IMR-90 (cell line): ENCODE results near the gene SPAG7. TPM values are rescaled to one million over a fixed set of nuclear protein-coding genes. Genes with fewer than 3 reads are reported as not detected.

Source experiments
- ATAC-seq: fragments of 200-7000 bp; cut with Tn5 transposase; 2 replicates; pipeline ENCODE4 v1.9.1; 2020; ENCODE audit warnings: low read depth, mild to moderate bottlenecking, moderate library complexity
- BruUV-seq: library from RNA; stranded (reverse); fragments of 400-500 nt; replicated peaks from 2 replicates; lab custom pipeline; 2021; lab: Mats Ljungman, UMichigan
- CTCF ChIA-PET: fragments of 300-600 bp; formaldehyde crosslinking; extraction: SDS; loops from one replicate; lab custom pipeline; 2021; ENCODE audit warnings: antibody characterized with exemption; lab: Yijun Ruan, JAX
- POLR2A ChIA-PET: fragments of 300-600 bp; sonication (Branson Sonifier 250); formaldehyde crosslinking; loops from one replicate; lab custom pipeline; 2022; ENCODE audit warnings: antibody characterized with exemption; ENCODE audit not compliant: unreplicated experiment; lab: Charles Lee
- DNase-seq: peaks from one replicate; pipeline ENCODE4 v3.0.0; 2013
- H2AFZ ChIP-seq: replicated peaks from 2 replicates; pipeline ENCODE3; 2013; ENCODE audit warnings: low read length, mild to moderate bottlenecking; ENCODE audit not compliant: poor library complexity
- H2AK5ac ChIP-seq: 2 replicates; pipeline ENCODE4 v1.6.1; 2013; ENCODE audit warnings: low read depth, low read length, inconsistent platforms
- H2AK9ac ChIP-seq: replicated peaks from 2 replicates; pipeline ENCODE3; 2013; ENCODE audit warnings: mild to moderate bottlenecking, low read depth, low read length, moderate library complexity; ENCODE audit not compliant: poor library complexity
- H2BK120ac ChIP-seq: 2 replicates; pipeline ENCODE4 v1.6.1; 2013; ENCODE audit warnings: low read depth, low read length, inconsistent platforms
- H2BK15ac ChIP-seq: 3 replicates; pipeline ENCODE4 v1.6.1; 2013; ENCODE audit warnings: low read depth, low read length, inconsistent platforms
- H2BK20ac ChIP-seq: 2 replicates; pipeline ENCODE4 v1.6.1; 2013; ENCODE audit warnings: low read depth, mild to moderate bottlenecking, inconsistent platforms, low read length, moderate library complexity
- H2BK5ac ChIP-seq: 2 replicates; pipeline ENCODE4 v1.6.1; 2013; ENCODE audit warnings: mild to moderate bottlenecking, low read depth, low read length, inconsistent platforms; ENCODE audit not compliant: poor library complexity, severe bottlenecking
- H3K14ac ChIP-seq: replicated peaks from 2 replicates; pipeline ENCODE4 v1.6.1; 2013; ENCODE audit warnings: low read depth, low read length, inconsistent platforms
- H3K18ac ChIP-seq: 2 replicates; pipeline ENCODE4 v1.6.1; 2013; ENCODE audit warnings: low read depth, low read length, control low read depth
- H3K23ac ChIP-seq: 2 replicates; pipeline ENCODE4 v1.6.1; 2013; ENCODE audit warnings: low read depth, low read length, inconsistent platforms
- H3K27ac ChIP-seq: 2 replicates; pipeline ENCODE4 v1.5.1; 2013; ENCODE audit warnings: mild to moderate bottlenecking, control low read depth, low read length; ENCODE audit not compliant: insufficient read depth
- H3K27me3 ChIP-seq: 2 replicates; pipeline ENCODE4 v1.6.1; 2013; ENCODE audit warnings: low read length; ENCODE audit not compliant: control insufficient read depth, insufficient read depth
- H3K36me3 ChIP-seq: 2 replicates; pipeline ENCODE4 v1.6.1; 2013; ENCODE audit warnings: low read length, mixed read lengths; ENCODE audit not compliant: control insufficient read depth, insufficient read depth
- H3K4ac ChIP-seq: 2 replicates; pipeline ENCODE4 v1.6.1; 2013; ENCODE audit warnings: low read depth, low read length, inconsistent platforms
- H3K4me1 ChIP-seq: 2 replicates; pipeline ENCODE4 v1.6.1; 2013; ENCODE audit warnings: low read length, mixed read lengths; ENCODE audit not compliant: control insufficient read depth, insufficient read depth
- H3K4me2 ChIP-seq: 2 replicates; pipeline ENCODE4 v1.6.1; 2013; ENCODE audit warnings: low read depth, mild to moderate bottlenecking, control low read depth, low read length, moderate library complexity
- H3K4me3 ChIP-seq: 2 replicates; pipeline ENCODE4 v1.5.1; 2013; ENCODE audit warnings: low read depth, mild to moderate bottlenecking, control low read depth, low read length, moderate library complexity; ENCODE audit not compliant: insufficient read depth
- H3K56ac ChIP-seq: 2 replicates; pipeline ENCODE4 v1.6.1; 2013; ENCODE audit warnings: low read length, inconsistent platforms; ENCODE audit not compliant: insufficient read depth; ENCODE audit errors: extremely low read depth
- H3K79me1 ChIP-seq, 2 experiments: 2 replicates each; pipeline ENCODE4 v1.6.1; 2013; ENCODE audit warnings: low read length in 2 of 2, inconsistent platforms in 1 of 2, low read depth in 1 of 2
- H3K9ac ChIP-seq: 2 replicates; pipeline ENCODE4 v1.6.1; 2013; ENCODE audit warnings: low read depth, low read length, control low read depth
- H3K9me1 ChIP-seq: 2 replicates; pipeline ENCODE4 v1.6.1; 2013; ENCODE audit warnings: low read length, inconsistent platforms; ENCODE audit not compliant: insufficient read depth
- H3K9me3 ChIP-seq: 2 replicates; pipeline ENCODE4 v1.6.1; 2013; ENCODE audit warnings: low read length; ENCODE audit not compliant: control insufficient read depth, insufficient read depth
- H4K20me1 ChIP-seq: 2 replicates; pipeline ENCODE4 v1.6.1; 2013; ENCODE audit warnings: low read length, inconsistent platforms; ENCODE audit not compliant: insufficient read depth
- H4K5ac ChIP-seq: 2 replicates; pipeline ENCODE4 v1.6.1; 2013; ENCODE audit warnings: mild to moderate bottlenecking, low read depth, low read length, control low read depth
- H4K8ac ChIP-seq, 2 experiments: 2 replicates each; pipeline ENCODE4 v1.6.1; 2013; ENCODE audit warnings: low read depth in 2 of 2, low read length in 2 of 2, control low read depth in 1 of 2, inconsistent platforms in 1 of 2
- H4K91ac ChIP-seq: 2 replicates; pipeline ENCODE4 v1.6.1; 2013; ENCODE audit warnings: low read depth, low read length, inconsistent platforms; ENCODE audit not compliant: insufficient read depth
- CEBPB ChIP-seq: IDR thresholded peaks from 2 replicates; pipeline ENCODE4 v1.6.1; 2012; ENCODE audit warnings: low read depth, low read length, improper control_type of control experiment
- CHD1 ChIP-seq: IDR thresholded peaks from 2 replicates; pipeline ENCODE4 v1.6.1; 2012; ENCODE audit warnings: low read depth, low read length, improper control_type of control experiment
- NFE2L2 ChIP-seq: fragments of 150-350 bp; IDR thresholded peaks from 2 replicates; pipeline ENCODE4 v1.6.1; 2016; ENCODE audit warnings: low read depth, mild to moderate bottlenecking, low read length
- POLR2A ChIP-seq: IDR thresholded peaks from 2 replicates; pipeline ENCODE4 v1.6.1; 2012; ENCODE audit warnings: mild to moderate bottlenecking, low read depth, low read length
- SMC3 ChIP-seq: fragments of 150-350 bp; IDR thresholded peaks from 2 replicates; pipeline ENCODE4 v1.6.1; 2016; ENCODE audit warnings: low read depth, mild to moderate bottlenecking, antibody characterized with exemption, low read length, moderate library complexity
- WGBS, 2 experiments: methylation state at CpG; one replicate each; pipeline versions ENCODE4 v1.1.5 to v1.1.7; 2013; ENCODE audit warnings: missing lambda C conversion rate in 2 of 2; ENCODE audit not compliant: insufficient read length in 1 of 2; ENCODE audit errors: extremely low coverage in 2 of 2; 5-methylcytosine and 5-hydroxymethylcytosine counted together
- dilution Hi-C: fragments of 300-500 bp; cut with HindIII; formaldehyde crosslinking; loops from one replicate; pipeline ENCODE4 v1.14.3; 2018; ENCODE audit warnings: low sequenced_read_pairs; ENCODE audit not compliant: unreplicated experiment
- in situ Hi-C: fragments of 300-500 bp; cut with MboI; formaldehyde crosslinking; loops from 3 replicates; pipeline ENCODE4 v1.14.3; 2019; ENCODE audit warnings: low sequenced_read_pairs, inconsistent platforms, mixed read lengths
- intact Hi-C: fragments of 100-400 bp; cut with micrococcal nuclease; formaldehyde crosslinking; loops from 2 replicates; pipeline ENCODE4 v1.10.0; 2022
- polyA plus RNA-seq, 3 experiments: library from polyadenylated mRNA; depleted of rRNA; stranded (reverse); fragments of >200 nt; gene quantifications; 2 replicates each; pipeline ENCODE4 v1.2.3, GENCODE V29; 2012; ENCODE audit warnings: low replicate concordance in 1 of 3
- total RNA-seq: library from RNA; depleted of rRNA; stranded (reverse); fragments of >200 nt; gene quantifications from 2 replicates; pipeline ENCODE4 v1.2.3, GENCODE V29; 2012

The SPAG7 gene
- total and polyA plus RNA-seq, 2 of the 4 experiments (the other 2 are of a cell fraction), result 50.2 to 108 TPM

DNA sequence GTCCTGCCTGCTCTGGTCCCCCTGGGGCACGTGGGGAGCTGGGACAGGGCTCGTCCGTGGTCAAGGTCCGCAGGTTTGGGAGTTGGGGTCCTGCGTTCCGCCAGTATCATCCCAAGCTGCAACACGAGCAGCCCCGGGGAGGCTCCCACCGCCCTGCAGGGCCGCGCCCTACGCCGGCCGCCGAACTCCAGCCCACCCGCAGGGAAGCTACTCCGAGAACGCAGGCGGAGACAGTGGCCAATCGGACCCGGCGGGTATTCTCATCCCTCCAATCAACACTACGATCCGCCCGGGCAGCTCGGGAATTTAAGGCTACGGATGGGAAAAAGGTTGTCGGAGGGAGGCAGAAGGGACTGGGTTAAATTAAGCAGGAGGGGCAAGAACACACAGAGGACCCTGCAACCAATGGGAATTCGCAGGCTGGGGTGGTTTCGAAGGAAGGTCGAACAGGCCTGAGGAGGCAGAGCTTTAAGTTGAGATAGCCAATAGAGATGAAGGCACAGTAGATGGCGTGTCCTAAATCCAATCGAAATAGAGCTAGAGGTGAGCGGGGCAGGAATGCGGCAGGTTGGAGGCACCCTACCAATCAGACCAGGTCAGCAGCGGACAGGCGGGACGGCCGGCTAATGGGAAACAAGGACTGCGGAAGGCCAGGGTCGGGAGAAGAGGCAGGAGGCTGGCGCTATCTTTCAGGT is 626 bp downstream of the SPAG7 start (continued):
- TF ChIP-seq CHD1 (no peak), SMC3 (no peak)

DNA sequence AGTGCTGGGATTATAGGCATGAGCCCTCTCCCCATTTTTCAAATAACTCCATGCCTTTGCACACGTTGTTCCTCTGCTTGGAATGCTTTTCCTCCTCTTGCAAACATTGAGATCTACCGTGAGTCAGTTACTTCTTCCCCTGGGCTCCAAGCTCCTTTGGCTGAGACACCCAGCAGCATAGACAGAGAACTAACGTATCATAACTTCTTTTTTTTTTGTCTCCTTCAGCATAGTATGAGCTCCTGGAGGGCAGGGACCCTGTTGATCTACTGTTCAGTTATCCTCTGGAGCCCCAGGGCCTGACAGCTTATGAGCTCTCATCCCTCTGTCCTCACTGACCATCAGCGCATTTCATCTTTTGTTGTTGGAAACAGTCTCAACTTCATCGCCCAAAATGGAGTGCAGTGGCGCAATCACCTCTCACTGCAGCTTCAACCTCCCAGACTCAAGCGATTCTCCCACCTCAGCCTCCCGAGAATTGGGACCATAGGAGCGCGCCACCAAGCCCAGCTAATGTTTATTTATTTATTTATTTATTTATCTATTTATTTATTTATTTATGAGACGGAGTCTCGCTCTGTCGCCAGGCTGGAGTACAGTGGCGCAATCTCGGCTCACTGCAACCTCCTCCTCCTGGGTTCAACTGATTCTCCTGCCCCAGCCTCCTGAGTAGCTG is 2.2 kb downstream of the SPAG7 start:
- H3K79me1 ChIP-seq, result peaks cover 14 to 57% of the 10 kb centered on the region in 2 experiments
- peaks cover 3% of the 10 kb centered on the region; the same call in 1 of the 2 replicates for H4K20me1 ChIP-seq
- POLR2A ChIA-PET, result interaction anchor here (1.1 to 3.0 kb wide), 3 partner anchors 8 to 26 kb away, joined by 3 to 19 read pairs (median 14); partner anchors contain the start of genes PFN1, RNF167 and SLC25A11
- no peak for ATAC-seq
- no peak overlapping the region for H3K18ac ChIP-seq
- H4K91ac ChIP-seq, result no peak overlapping the region
- H2BK120ac ChIP-seq, result no peak overlapping the region
- no peaks in the 10 kb centered on the region for H3K9me3 ChIP-seq
- BruUV-seq, result no TSS peak
- H2AFZ ChIP-seq, result no peak overlapping the region
- intact Hi-C loops (loop anchor here (5.0 kb wide), 1 partner anchor 58 kb away; no protein-coding TSS in a partner anchor), in situ Hi-C loops (no loop called here), dilution Hi-C loops (no loop called here)
- no peak overlapping the region for H3K9ac ChIP-seq
- H4K5ac ChIP-seq, result no peak overlapping the region
- no peak for TF ChIP-seq NFE2L2
- 0 out of 2 replicates have a peak, but pooled peaks have one; percentile 33 for TF ChIP-seq CEBPB
- TF ChIP-seq POLR2A, result peak; percentile 32; the same call in 1 of the 2 replicates
- H3K27ac ChIP-seq, result no peak overlapping the region
- no peak overlapping the region for H2BK5ac ChIP-seq
- H3K9me1 ChIP-seq, result peaks cover 14% of the 10 kb centered on the region
- no peak overlapping the region for H3K4me2 ChIP-seq
- H3K4me1 ChIP-seq, result peaks cover 14% of the 10 kb centered on the region
- H2BK20ac ChIP-seq, result no peak overlapping the region
- H3K14ac ChIP-seq, result no peak overlapping the region
- H3K36me3 ChIP-seq, result peaks cover 15% of the 10 kb centered on the region
- CTCF ChIA-PET, result no interaction called here
- H2AK9ac ChIP-seq, result no peak overlapping the region
- no peak overlapping the region for H3K4me3 ChIP-seq
- no peak for DNase-seq
- peak overlapping the region; percentile 28; the same call in 1 of the 2 replicates for H2AK5ac ChIP-seq
- H3K27me3 ChIP-seq, result no peaks in the 10 kb centered on the region
- no peak overlapping the region for H2BK15ac ChIP-seq
- WGBS, 2 experiments, result 100% methylated on average over 2 of the region's 15 CpGs; no CpG with 5 or more reads in 1 of the 2 experiments
- H3K23ac ChIP-seq, result no peak overlapping the region
- H3K4ac ChIP-seq, result no peak overlapping the region
- no peak overlapping the region for H3K56ac ChIP-seq
- H4K8ac ChIP-seq, result no peak overlapping the region; a peak in 1 of 4 replicates
